GM19238 (cell line): ENCODE results near the gene DLG1.
"Not testable (repeated sequence)": the region's sequence is repeated elsewhere in the genome, so short reads cannot be mapped to it uniquely, and the experiment has no call there.

ENCODE experiments used
- DNase-seq: peaks from one replicate; pipeline ENCODE4 v3.0.0; 2011; ENCODE audit warnings: low spot score; ENCODE audit not compliant: insufficient read length

The DLG1 gene

GRCh38 chr3:197211698-197212097, 86.7 kb downstream of the DLG1 start:
- DNase-seq = not testable (repeated sequence)

GRCh38 chr3:197209366-197210260, 88.8 kb downstream of the DLG1 start:
- no peak for DNase-seq

- DNase-seq = no peak
Observed at GRCh38 chr3:197206913-197207312, 91.5 kb downstream of the DLG1 start.

GRCh38 chr3:197205675-197206074, 92.7 kb downstream of the DLG1 start:
- DNase-seq = no peak

GRCh38 chr3:197205265-197205664, 93.1 kb downstream of the DLG1 start:
- no peak for DNase-seq

- DNase-seq = no peak
Observed at GRCh38 chr3:197204736-197205135, 93.7 kb downstream of the DLG1 start.

- DNase-seq = no peak
Observed at GRCh38 chr3:197203714-197204146, 94.7 kb downstream of the DLG1 start.

GRCh38 chr3:197202694-197203093, 95.7 kb downstream of the DLG1 start:
- no peak for DNase-seq

- DNase-seq = no peak
Observed at GRCh38 chr3:197201791-197202452, 96.5 kb downstream of the DLG1 start.

- DNase-seq = not testable (repeated sequence)
Observed at GRCh38 chr3:197200856-197201255, 97.6 kb downstream of the DLG1 start.

- no peak for DNase-seq
Observed at GRCh38 chr3:197197334-197197733, 101.1 kb downstream of the DLG1 start.

GRCh38 chr3:197196192-197196591, 102.2 kb downstream of the DLG1 start:
- DNase-seq = no peak

- no peak for DNase-seq
Observed at GRCh38 chr3:197195326-197195725, 103.1 kb downstream of the DLG1 start.

GRCh38 chr3:197193759-197194158, 104.7 kb downstream of the DLG1 start:
- not testable (repeated sequence) for DNase-seq

GRCh38 chr3:197191897-197192296, 106.5 kb downstream of the DLG1 start:
- DNase-seq = no peak

- no peak for DNase-seq
Observed at GRCh38 chr3:197189623-197190022, 108.8 kb downstream of the DLG1 start.

- DNase-seq = no peak
Observed at GRCh38 chr3:197188963-197189362, 109.4 kb downstream of the DLG1 start.

- no peak for DNase-seq
Observed at GRCh38 chr3:197186887-197187588, 111.4 kb downstream of the DLG1 start.

- DNase-seq = no peak
Observed at GRCh38 chr3:197183582-197183981, 114.8 kb downstream of the DLG1 start.

GRCh38 chr3:197181741-197182140, 116.7 kb downstream of the DLG1 start:
- DNase-seq = no peak

- no peak for DNase-seq
Observed at GRCh38 chr3:197178998-197179397, 119.4 kb downstream of the DLG1 start.

- no peak for DNase-seq
Observed at GRCh38 chr3:197175503-197175902, 122.9 kb downstream of the DLG1 start.
